Measurements from ENCODE around the gene COTL1.
"Not testable (repeated sequence)": the region's sequence is repeated elsewhere in the genome, so short reads cannot be mapped to it uniquely, and the experiment has no call there.

The COTL1 gene

GRCh38 chr16:84524941-84525581 lies 92.8 kb downstream of the COTL1 start:
- not testable (repeated sequence) for DNase-seq

GRCh38 chr16:84524346-84524920 lies 93.4 kb downstream of the COTL1 start:
- DNase-seq: no peak

DNA sequence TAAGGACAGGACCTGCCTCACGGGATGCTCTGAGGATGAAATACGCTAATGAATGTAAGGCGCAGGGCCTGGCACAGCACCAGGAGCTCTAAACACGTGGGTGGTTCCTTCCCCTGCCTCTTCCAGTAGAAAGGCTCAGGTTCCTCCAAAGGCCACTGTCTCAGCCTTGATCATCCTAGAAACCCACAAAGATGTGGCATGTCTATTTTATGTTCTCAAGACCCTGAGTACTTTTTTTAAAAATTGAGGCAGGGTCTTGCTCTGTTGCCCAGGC lies 96.4 kb downstream of the COTL1 start:
- no peak for DNase-seq

- no peak for DNase-seq
Measured at GRCh38 chr16:84520725-84521496, 97.0 kb downstream of the COTL1 start.

- no peak for DNase-seq
Measured at GRCh38 chr16:84519855-84520254, 98.0 kb downstream of the COTL1 start.

DNA sequence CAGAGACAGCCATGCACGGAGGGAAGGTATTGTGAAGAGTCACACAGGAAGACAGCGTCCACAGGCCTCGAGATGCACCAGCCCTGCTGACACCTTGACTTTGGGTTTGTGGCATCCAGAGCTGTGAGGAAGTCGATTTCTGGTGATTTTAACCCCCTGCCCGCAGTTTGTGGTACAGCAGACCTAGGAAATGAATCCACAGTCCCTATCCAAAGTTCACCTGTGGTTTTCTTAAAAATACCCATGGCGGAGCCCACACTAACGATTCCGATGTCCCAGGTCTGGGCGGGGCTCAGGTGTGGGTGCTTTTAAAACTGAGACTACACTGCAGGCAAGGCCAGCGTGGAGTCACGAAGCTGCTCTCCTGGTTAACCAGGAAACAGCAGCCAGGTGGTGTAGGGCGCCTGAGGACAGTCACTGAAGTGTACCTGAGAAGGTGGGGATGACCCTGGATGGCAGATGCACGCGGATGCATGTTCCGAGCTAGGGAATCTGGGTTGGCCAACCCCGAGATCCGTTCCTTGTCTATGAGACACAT lies 99.0 kb downstream of the COTL1 start:
- no peak for DNase-seq

DNA sequence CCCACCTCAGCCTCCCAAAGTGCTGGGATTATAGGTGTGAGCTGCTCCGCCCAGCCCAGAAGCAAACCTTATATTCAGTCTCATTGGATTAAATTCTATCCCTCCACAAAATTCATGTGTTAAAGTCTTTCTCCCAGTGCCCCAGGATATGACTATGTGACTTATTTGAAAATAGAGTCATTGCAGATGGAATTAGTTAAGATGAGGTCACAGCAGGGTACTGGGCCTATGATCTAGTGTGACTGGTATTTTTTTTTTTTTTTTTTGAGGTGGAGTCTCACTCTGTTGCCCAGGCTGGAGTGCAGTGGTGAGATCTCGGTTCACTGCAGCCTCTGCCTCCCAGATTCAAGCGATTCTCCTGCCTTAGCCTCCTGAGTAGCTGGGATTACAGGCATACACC lies 99.7 kb downstream of the COTL1 start:
- not testable (repeated sequence) for DNase-seq

GRCh38 chr16:84517366-84517765 lies 100.5 kb downstream of the COTL1 start:
- no peak for DNase-seq

Data from effector CD8-positive, alpha-beta T cell (primary cell).